Spleen (tissue), 7 donors: ENCODE measurements around the gene B4GALNT4.

ENCODE experiments used
- CTCF ChIP-seq, 11 experiments: fragments of 200-600 bp in 7 of 11; fragments of 450-650 bp in 4 of 11; sonication (generic) in 4 of 11; IDR thresholded peaks in 8 of 11; conservative IDR thresholded peaks in 3 of 11; 1 replicate in 7 of 11; 2 replicates in 4 of 11; pipeline versions ENCODE4 v1.4.0 to v1.8.0; 2016 to 2021; ENCODE audit warnings: antibody characterized with exemption in 11 of 11, inconsistent platforms in 4 of 11, mild to moderate bottlenecking in 1 of 11
- POLR2A ChIP-seq, 3 donors: fragments of 450-650 bp; IDR thresholded peaks; one replicate each; pipeline ENCODE4 v1.5.1; 2017; ENCODE audit warnings: antibody characterized with exemption in 3 of 3, mild to moderate bottlenecking in 1 of 3
- POLR2AphosphoS5 ChIP-seq, 3 donors: sonication (generic); formaldehyde crosslinking; IDR thresholded peaks; one replicate each; pipeline ENCODE4 v1.5.1; 2017; ENCODE audit warnings: antibody characterized with exemption in 3 of 3
- donor health status: DM: no; HTN: no; CAD: no; lungs with moderate emphysema.
- donor health status: DM: no; HTN: no; CAD: no.
- donor health status: DM: no; HTN: no; CAD: no.

- TF ChIP-seq CTCF (IDR thresholded peaks at IDR 0.05 in 8 of 11, conservative IDR thresholded peaks at IDR 0.05 in 3 of 11) (no peak), POLR2AphosphoS5 (IDR thresholded peaks at IDR 0.05) (no peak), POLR2A (IDR thresholded peaks at IDR 0.05) (no peak)
These were observed 3.8 kb downstream of the B4GALNT4 start for GRCh38 chr11:372809-373715.
